VCaP (cell line): ENCODE measurements around the gene FAM72B.
"Not testable (repeated sequence)": the region's sequence is repeated elsewhere in the genome, so short reads cannot be mapped to it uniquely, and the experiment has no call there.

Experiments used
- H3K27ac ChIP-seq: fragments of 450-650 bp; 2 replicates; pipeline ENCODE4 v1.5.1; 2017

FAM72B gene

GRCh38 chr1:121184290-121185127, at the start of gene FAM72B, which contains the start of gene SRGAP2C:
FAM72B (minus strand) TSS chr1:121184340; CDS start chr1:121183489, 851 bp downstream.
SRGAP2C (plus strand) TSS chr1:121184975; CDS start chr1:121187447, 2,472 bp downstream.
- H3K27ac ChIP-seq: not testable (repeated sequence)

GRCh38 chr1:121232445-121233125, 48.4 kb upstream of the FAM72B start:
- H3K27ac ChIP-seq: not testable (repeated sequence)

GRCh38 chr1:121230636-121231035, 46.5 kb upstream of the FAM72B start:
- H3K27ac ChIP-seq: not testable (repeated sequence)

- not testable (repeated sequence) for H3K27ac ChIP-seq
These were observed 43.6 kb upstream of the FAM72B start for GRCh38 chr1:121227544-121228330.

GRCh38 chr1:121226925-121227324, 42.8 kb upstream of the FAM72B start:
- H3K27ac ChIP-seq: not testable (repeated sequence)

GRCh38 chr1:121226295-121226904, 42.3 kb upstream of the FAM72B start:
- H3K27ac ChIP-seq: not testable (repeated sequence)

GRCh38 chr1:121224714-121225113, 40.6 kb upstream of the FAM72B start:
- H3K27ac ChIP-seq: not testable (repeated sequence)

- not testable (repeated sequence) for H3K27ac ChIP-seq
These were observed 37.6 kb upstream of the FAM72B start for GRCh38 chr1:121221770-121222169.

- H3K27ac ChIP-seq: not testable (repeated sequence)
These were observed 32.5 kb upstream of the FAM72B start for GRCh38 chr1:121216676-121217075.

- H3K27ac ChIP-seq: not testable (repeated sequence)
These were observed 31.7 kb upstream of the FAM72B start for GRCh38 chr1:121215699-121216417.

GRCh38 chr1:121214544-121215156, 30.5 kb upstream of the FAM72B start:
- H3K27ac ChIP-seq: not testable (repeated sequence)

GRCh38 chr1:121213491-121213890, 29.4 kb upstream of the FAM72B start:
- H3K27ac ChIP-seq: not testable (repeated sequence)

- H3K27ac ChIP-seq: not testable (repeated sequence)
These were observed 26.6 kb upstream of the FAM72B start for GRCh38 chr1:121210778-121211177.

- not testable (repeated sequence) for H3K27ac ChIP-seq
These were observed 24.2 kb upstream of the FAM72B start for GRCh38 chr1:121208375-121208774.

GRCh38 chr1:121207328-121207727, 23.2 kb upstream of the FAM72B start:
- H3K27ac ChIP-seq: not testable (repeated sequence)

GRCh38 chr1:121205786-121206711, 21.9 kb upstream of the FAM72B start:
- not testable (repeated sequence) for H3K27ac ChIP-seq

- H3K27ac ChIP-seq: not testable (repeated sequence)
These were observed 18.8 kb upstream of the FAM72B start for GRCh38 chr1:121202986-121203385.

- H3K27ac ChIP-seq: peak overlapping the region; percentile 54
These were observed 17.1 kb upstream of the FAM72B start for GRCh38 chr1:121200985-121201981.
